HG03095 (cell line): Measurements from ENCODE around the gene OBSL1.

ENCODE experiments used
- ATAC-seq: cut with Tn5 transposase; IDR thresholded peaks from one replicate; pipeline ENCODE4 v1.9.1; 2021; ENCODE audit warnings: moderate library complexity; ENCODE audit not compliant: unreplicated experiment

Gene OBSL1

GRCh38 chr2:219516888-219517287 is 54.5 kb downstream of the OBSL1 start:
- ATAC-seq: no peak

- ATAC-seq: no peak
These were observed 55.3 kb downstream of the OBSL1 start for GRCh38 chr2:219515874-219516629.

GRCh38 chr2:219514836-219515235 is 56.5 kb downstream of the OBSL1 start:
- ATAC-seq: no peak

- ATAC-seq: no peak
These were observed 57.1 kb downstream of the OBSL1 start, which contains the start of gene ASIC4 for GRCh38 chr2:219514196-219514761. TSS of gene ASIC4 (plus strand) at chr2:219514482. CDS start at chr2:219514725, 243 bp downstream.

- no peak for ATAC-seq
These were observed 57.6 kb downstream of the OBSL1 start for GRCh38 chr2:219513787-219514186.

GRCh38 chr2:219512524-219513216 is 58.7 kb downstream of the OBSL1 start:
- no peak for ATAC-seq

- no peak for ATAC-seq
These were observed 59.6 kb downstream of the OBSL1 start for GRCh38 chr2:219511547-219512325.

- no peak for ATAC-seq
These were observed 60.7 kb downstream of the OBSL1 start for GRCh38 chr2:219510512-219511135.

- peak; percentile 51 for ATAC-seq
These were observed 61.4 kb downstream of the OBSL1 start for GRCh38 chr2:219509780-219510511.

- ATAC-seq: peak; percentile 16
These were observed 62.2 kb downstream of the OBSL1 start for GRCh38 chr2:219508971-219509779.

GRCh38 chr2:219508444-219508734 is 63.0 kb downstream of the OBSL1 start:
- ATAC-seq: no peak

GRCh38 chr2:219507581-219508443 is 63.5 kb downstream of the OBSL1 start:
- ATAC-seq: no peak

- no peak for ATAC-seq
These were observed 64.4 kb downstream of the OBSL1 start for GRCh38 chr2:219506802-219507526.

GRCh38 chr2:219506153-219506801 is 65.1 kb downstream of the OBSL1 start:
- ATAC-seq: no peak

- ATAC-seq: no peak
These were observed 65.8 kb downstream of the OBSL1 start for GRCh38 chr2:219505585-219505984.

- no peak for ATAC-seq
These were observed 68.7 kb downstream of the OBSL1 start for GRCh38 chr2:219502618-219503017.

- ATAC-seq: no peak
These were observed 69.5 kb downstream of the OBSL1 start for GRCh38 chr2:219501849-219502248.
